Fibroblast of lung (primary cell): ENCODE data around the gene ATP10A. TPM values are rescaled to one million over a fixed set of nuclear protein-coding genes. Genes with fewer than 3 reads are reported as not detected.

Source experiments
- DNase-seq, 2 donors: peaks; one replicate each; pipeline versions ENCODE4 v3.0.0 to v3.0.0-alpha.2; 2010; ENCODE audit warnings: low read depth in 2 of 2
- H2AFZ ChIP-seq: 2 replicates; pipeline ENCODE4 v1.5.1; 2012; ENCODE audit warnings: low read length, control low read depth, inconsistent platforms
- H3K27ac ChIP-seq: 2 replicates; pipeline ENCODE4 v1.5.1; 2011; ENCODE audit warnings: low read length, control low read depth; ENCODE audit not compliant: insufficient read depth
- H3K27me3 ChIP-seq: 2 replicates; pipeline ENCODE4 v1.5.1; 2011; ENCODE audit warnings: mild to moderate bottlenecking, low read length; ENCODE audit not compliant: control insufficient read depth, insufficient read depth
- H3K36me3 ChIP-seq: 2 replicates; pipeline ENCODE4 v1.5.1; 2011; ENCODE audit warnings: low read length; ENCODE audit not compliant: control insufficient read depth, insufficient read depth
- H3K4me1 ChIP-seq: 2 replicates; pipeline ENCODE4 v1.5.1; 2011; ENCODE audit warnings: low read length; ENCODE audit not compliant: control insufficient read depth, insufficient read depth; ENCODE audit errors: extremely low read depth
- H3K4me2 ChIP-seq: 2 replicates; pipeline ENCODE4 v1.5.1; 2011; ENCODE audit warnings: low read length, control low read depth; ENCODE audit not compliant: insufficient read depth; ENCODE audit errors: extremely low read depth
- H3K4me3 ChIP-seq, 4 experiments: fragments of 200-600 bp in 1 of 4; sonication (generic) in 1 of 4; replicated peaks in 1 of 4; 2 replicates each; pipeline ENCODE4 v1.5.1; 2011 to 2016; ENCODE audit warnings: low read length in 4 of 4, low read depth in 3 of 4, mild to moderate bottlenecking in 3 of 4, control low read depth in 2 of 4, inconsistent platforms in 1 of 4, mixed read lengths in 1 of 4; ENCODE audit not compliant: insufficient read depth in 1 of 4; ENCODE audit errors: control extremely low read depth in 1 of 4
- H3K79me2 ChIP-seq: 2 replicates; pipeline ENCODE4 v1.5.1; 2012; ENCODE audit warnings: mild to moderate bottlenecking, low read length, inconsistent platforms; ENCODE audit not compliant: control insufficient read depth, insufficient read depth
- H3K9ac ChIP-seq: 2 replicates; pipeline ENCODE4 v1.5.1; 2011; ENCODE audit warnings: mild to moderate bottlenecking, low read length, control low read depth; ENCODE audit not compliant: insufficient read depth
- H3K9me3 ChIP-seq: 2 replicates; pipeline ENCODE4 v1.5.1; 2012; ENCODE audit warnings: low read depth, low read length; ENCODE audit not compliant: control insufficient read depth, insufficient read depth
- H4K20me1 ChIP-seq: 2 replicates; pipeline ENCODE4 v1.5.1; 2011; ENCODE audit warnings: low read length; ENCODE audit not compliant: control insufficient read depth, insufficient read depth; ENCODE audit errors: extremely low read depth
- CTCF ChIP-seq, 2 donors: IDR thresholded peaks in 1 of 2; conservative IDR thresholded peaks in 1 of 2; 1 replicate in 1 of 2; 2 replicates in 1 of 2; pipeline ENCODE4 v1.5.1; 2011 to 2012; ENCODE audit warnings: low read length in 2 of 2, control low read depth in 1 of 2, inconsistent platforms in 1 of 2, low read depth in 1 of 2, mild to moderate bottlenecking in 1 of 2
- EZH2 ChIP-seq: IDR thresholded peaks from 2 replicates; pipeline ENCODE4 v1.5.1; 2012; ENCODE audit warnings: low read length, control low read depth, mild to moderate bottlenecking; ENCODE audit errors: missing control alignments
- polyA plus RNA-seq, 2 donors: library from polyadenylated mRNA; depleted of rRNA in 1 of 2; stranded (reverse) in 1 of 2; unstranded in 1 of 2; fragments of >200 nt; gene quantifications; 2 replicates each; pipeline ENCODE4 v1.2.1, GENCODE V29; 2011 to 2012; ENCODE audit warnings: missing spikeins in 1 of 2
- total RNA-seq: library from RNA; depleted of rRNA; stranded (reverse); fragments of >200 nt; gene quantifications from 2 replicates; pipeline ENCODE4 v1.2.1, GENCODE V29; 2014

ATP10A gene
- total and polyA plus RNA-seq, 2 donors (not counting 1 experiment from before 2014, with no cell fraction given), result 12.7 to 13.8 TPM

GRCh38 chr15:25910832-25911231, 47.7 kb upstream of the ATP10A start:
- H3K4me2 ChIP-seq, result no peak overlapping the region
- no peaks in the 10 kb centered on the region for H3K36me3 ChIP-seq
- no peaks in the 10 kb centered on the region for H3K79me2 ChIP-seq
- no peak overlapping the region for H3K4me3 ChIP-seq
- no peaks in the 10 kb centered on the region for H3K9me3 ChIP-seq
- no peak overlapping the region for H3K27ac ChIP-seq
- no peak overlapping the region for H3K9ac ChIP-seq
- H3K27me3 ChIP-seq, result no peaks in the 10 kb centered on the region
- H4K20me1 ChIP-seq, result no peaks in the 10 kb centered on the region
- DNase-seq, result no peak
- no peak for TF ChIP-seq EZH2
- H3K4me1 ChIP-seq, result no peaks in the 10 kb centered on the region
- no peak overlapping the region for H2AFZ ChIP-seq

GRCh38 chr15:25909806-25910205, 46.7 kb upstream of the ATP10A start:
- no peak overlapping the region for H2AFZ ChIP-seq
- no peak overlapping the region for H3K27ac ChIP-seq
- no peak for DNase-seq
- no peak overlapping the region for H3K9ac ChIP-seq
- H4K20me1 ChIP-seq, result no peaks in the 10 kb centered on the region
- no peaks in the 10 kb centered on the region for H3K4me1 ChIP-seq
- H3K4me3 ChIP-seq, result no peak overlapping the region
- TF ChIP-seq CTCF (conservative IDR thresholded peaks at IDR 0.05 in 1 of 2, IDR thresholded peaks at IDR 0.05 in 1 of 2; ENCODE audit: low read depth in 1 of 2, low read length in 2 of 2), result no peak
- no peak for TF ChIP-seq EZH2
- no peak overlapping the region for H3K4me2 ChIP-seq
- no peaks in the 10 kb centered on the region for H3K36me3 ChIP-seq
- no peaks in the 10 kb centered on the region for H3K9me3 ChIP-seq
- H3K27me3 ChIP-seq, result no peaks in the 10 kb centered on the region
- no peaks in the 10 kb centered on the region for H3K79me2 ChIP-seq

- no peak overlapping the region for H2AFZ ChIP-seq
- no peaks in the 10 kb centered on the region for H3K79me2 ChIP-seq
- no peaks in the 10 kb centered on the region for H3K9me3 ChIP-seq
- no peaks in the 10 kb centered on the region for H4K20me1 ChIP-seq
- H3K27me3 ChIP-seq, result no peaks in the 10 kb centered on the region
- H3K4me1 ChIP-seq, result no peaks in the 10 kb centered on the region
- H3K4me2 ChIP-seq, result no peak overlapping the region
- TF ChIP-seq CTCF (conservative IDR thresholded peaks at IDR 0.05 in 1 of 2, IDR thresholded peaks at IDR 0.05 in 1 of 2; ENCODE audit: low read depth in 1 of 2, low read length in 2 of 2) (no peak), EZH2 (no peak)
- H3K27ac ChIP-seq, result no peak overlapping the region
- H3K36me3 ChIP-seq, result no peaks in the 10 kb centered on the region
- no peak overlapping the region for H3K9ac ChIP-seq
- no peak overlapping the region for H3K4me3 ChIP-seq
- DNase-seq, result no peak
Measured at GRCh38 chr15:25909325-25909724, 46.2 kb upstream of the ATP10A start.
